GM21737 (cell line): ENCODE results near the gene PDE4D.
"Not testable (repeated sequence)": the region's sequence is repeated elsewhere in the genome, so short reads cannot be mapped to it uniquely, and the experiment has no call there.

Experiments
- ATAC-seq: cut with Tn5 transposase; IDR thresholded peaks from one replicate; pipeline ENCODE4 v1.9.1; 2021; ENCODE audit warnings: mild to moderate bottlenecking, moderate library complexity; ENCODE audit not compliant: unreplicated experiment

PDE4D gene

DNA sequence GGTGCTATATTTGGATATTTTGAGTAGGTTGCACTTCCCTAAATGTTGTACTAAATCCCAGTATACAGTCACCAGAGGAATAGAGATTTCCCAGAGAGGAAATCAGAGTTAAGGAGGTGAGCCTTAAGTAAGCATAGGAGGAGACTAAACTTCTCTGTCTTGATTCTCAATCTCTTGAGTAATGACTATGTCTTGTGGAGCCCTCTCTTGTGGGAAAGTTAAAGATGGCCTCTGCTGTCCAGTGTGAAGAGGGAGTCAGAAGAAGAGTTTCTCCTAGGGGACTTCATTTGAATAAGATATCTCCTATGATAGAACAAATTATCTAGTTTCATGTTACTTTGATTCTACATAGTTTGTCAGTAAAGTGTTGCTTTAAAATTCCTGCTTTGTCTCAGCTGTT, 502.5 kb downstream of the PDE4D start:
- no peak for ATAC-seq

DNA sequence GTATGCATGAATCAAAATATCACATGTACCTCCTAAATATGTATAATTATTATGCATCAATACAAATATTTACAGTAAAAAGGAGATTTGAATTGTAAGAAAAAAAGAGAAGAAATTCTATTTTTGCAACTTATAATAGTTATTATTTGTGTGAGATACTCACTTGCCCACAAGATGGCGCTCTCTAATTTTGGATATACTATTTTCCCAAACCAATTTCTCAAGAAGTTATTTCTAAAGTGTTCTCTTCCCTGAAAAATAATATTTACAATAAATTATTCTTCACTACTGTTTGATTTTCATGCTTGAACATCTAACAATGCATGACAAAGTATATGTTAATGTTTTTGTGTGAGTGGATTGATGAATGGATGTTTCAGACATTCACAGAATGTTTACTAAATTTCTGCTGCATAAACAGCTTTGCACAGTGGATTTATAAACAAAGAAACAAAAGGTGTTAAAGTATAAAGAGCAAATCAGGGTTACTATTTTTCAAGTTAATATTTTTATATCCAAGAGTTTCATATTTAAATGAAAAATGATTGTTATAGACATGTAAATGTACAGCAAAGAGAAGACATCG, 503.4 kb downstream of the PDE4D start:
- ATAC-seq = no peak

DNA sequence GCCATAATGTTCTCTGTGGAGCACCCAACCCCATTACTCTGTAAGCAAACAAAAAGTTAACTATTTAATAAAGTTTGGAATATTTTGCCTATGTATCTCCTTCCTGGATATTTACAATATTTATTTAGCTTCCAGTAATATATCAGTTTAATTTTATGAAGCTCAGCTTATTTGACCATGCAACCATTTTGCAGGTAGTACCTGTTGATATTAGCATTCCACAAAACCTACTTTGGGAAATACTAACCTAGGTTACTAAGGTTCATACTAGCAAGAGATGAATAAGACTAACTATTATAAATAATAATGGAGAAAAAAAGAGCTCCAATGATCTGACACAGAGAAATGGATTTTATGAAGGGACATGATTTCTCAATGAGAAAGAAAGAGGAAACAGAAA, 506.4 kb downstream of the PDE4D start:
- no peak for ATAC-seq

DNA sequence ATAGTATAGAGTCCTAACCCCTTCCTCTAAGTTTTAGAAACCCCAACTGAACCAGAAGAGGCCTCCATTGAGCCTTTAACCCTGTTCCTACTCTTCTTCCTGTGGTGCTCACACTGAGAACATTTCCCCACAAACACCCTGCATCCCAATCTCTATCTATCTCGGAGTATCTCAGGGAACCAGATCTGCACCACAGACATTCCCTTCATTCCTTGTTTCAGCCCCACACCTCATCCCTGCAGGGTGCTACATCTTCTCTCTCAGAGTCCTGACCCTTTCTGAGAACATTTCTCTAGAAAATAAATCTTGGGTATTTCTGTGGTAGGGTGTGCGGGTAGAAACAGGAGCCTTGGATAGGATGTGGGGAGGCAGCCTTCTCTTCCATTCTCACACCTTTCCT, 507.8 kb downstream of the PDE4D start:
- no peak for ATAC-seq

DNA sequence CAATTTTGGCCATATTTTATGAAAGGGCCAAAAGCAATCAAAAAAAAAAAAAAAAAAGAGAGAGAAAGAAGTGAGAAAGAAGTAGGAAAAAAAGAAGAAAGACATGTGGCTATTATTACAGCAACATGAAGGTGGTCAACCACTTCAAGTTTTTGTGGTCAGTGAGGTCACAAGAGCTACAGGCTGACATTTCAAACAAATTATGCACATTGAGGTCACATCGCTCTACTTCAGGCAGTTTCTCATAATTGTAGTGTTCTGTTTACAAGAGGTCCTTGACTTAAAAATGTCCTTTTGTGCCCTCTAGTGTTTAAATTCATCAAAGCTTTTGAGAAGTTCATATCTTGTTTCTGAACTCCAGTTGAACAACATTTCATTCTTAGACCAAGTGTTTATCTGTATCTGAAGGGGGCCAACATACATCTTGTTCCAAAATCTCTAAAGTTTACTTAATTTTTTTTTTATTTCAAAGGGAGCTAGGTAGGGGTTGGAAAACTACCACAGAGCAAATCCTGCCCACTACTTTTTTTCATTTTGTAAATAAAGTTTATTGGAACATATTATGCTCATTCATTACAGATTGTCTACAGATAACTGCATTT, 513.1 kb downstream of the PDE4D start:
- ATAC-seq = peak; percentile 96

DNA sequence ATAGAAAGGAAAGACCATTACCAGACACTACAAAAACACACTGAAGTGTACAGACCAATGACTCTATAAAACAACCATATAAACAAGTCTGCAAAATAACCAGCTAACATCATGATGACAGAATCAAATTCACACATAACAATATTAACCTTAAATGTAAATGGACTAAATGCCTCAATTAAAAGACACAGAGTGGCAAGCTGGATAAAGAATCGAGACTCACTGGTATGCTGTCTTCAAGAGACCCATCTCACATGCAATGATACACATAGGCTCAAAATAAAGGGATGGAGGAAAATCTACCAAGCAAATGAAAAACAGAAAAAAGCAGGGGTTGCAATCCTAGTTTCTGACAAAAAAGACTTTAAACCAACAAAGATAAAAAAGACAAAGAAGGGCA, 519.5 kb downstream of the PDE4D start:
- not testable (repeated sequence) for ATAC-seq

DNA sequence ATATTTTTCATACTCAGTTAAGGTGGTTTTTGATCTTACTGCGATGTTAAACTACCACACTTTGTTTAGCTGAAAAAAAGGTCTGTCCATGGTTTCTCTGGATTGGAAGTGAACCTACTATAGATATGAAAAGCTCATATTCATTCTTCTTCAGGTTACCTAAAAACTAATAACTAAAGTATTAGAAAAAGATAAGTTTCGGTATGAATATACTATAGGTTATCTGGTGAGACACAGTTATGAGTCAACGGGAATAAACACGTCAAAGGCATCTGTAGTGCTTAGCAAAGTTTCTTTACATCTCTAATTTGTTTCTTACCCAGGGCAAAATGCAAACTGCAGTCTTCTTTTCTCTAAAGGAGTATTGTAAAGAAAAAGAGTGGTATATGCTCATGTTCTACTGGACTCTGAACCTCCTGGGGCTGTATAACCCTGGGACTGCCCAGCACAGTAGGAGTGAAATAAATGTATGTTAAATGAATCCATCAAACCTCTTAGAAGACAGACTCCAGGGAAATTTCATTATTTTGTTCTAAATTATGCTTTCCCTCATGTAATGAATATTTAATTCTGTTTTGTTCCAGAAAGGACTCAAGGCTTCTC, 521.9 kb downstream of the PDE4D start:
- ATAC-seq = no peak

DNA sequence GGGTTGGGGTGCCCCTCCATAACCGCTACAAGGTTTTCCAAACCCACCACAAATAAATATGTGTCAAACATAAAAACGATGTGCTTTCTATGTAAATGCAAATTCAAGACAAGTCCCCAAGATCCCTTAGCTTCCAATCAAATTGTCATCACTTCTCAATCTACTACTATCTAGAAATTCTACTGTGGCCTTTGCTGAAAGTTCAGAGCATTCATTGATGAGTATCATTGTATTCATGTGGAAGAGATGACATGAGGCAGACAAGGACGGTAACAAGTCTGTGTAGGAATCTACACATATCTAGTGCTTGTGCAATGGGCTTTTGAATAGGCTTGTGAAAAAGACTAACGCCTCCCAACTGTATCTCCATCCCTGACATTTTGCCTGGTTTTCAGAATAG, 524.6 kb downstream of the PDE4D start:
- no peak for ATAC-seq

DNA sequence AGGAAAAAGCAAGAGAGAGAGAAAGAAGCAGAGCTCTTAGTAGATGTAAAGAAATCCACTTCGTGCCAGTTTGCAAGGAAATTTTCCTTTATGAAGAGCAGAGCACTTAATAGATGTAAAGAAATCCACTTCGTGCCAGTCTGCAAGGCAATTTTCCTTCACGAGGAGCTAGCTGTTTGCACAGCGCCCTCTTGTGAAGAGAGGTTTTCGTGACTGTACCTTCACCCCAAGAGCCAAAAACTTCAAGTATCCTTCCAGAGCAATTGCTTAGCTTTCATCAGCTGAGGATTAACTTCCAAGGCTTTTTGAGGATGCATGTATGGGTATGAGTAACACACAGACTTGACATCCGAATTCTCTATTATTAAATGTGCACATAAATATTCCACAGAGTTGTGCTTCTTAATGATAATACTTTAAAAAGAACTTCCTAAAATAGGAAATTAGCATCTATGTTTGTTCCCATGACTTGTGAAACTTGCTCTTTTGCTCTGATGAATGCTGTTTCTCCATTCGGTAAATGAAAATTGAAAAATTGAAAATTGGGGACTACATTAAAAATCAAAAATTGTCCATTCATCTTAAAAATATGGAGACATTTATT, 525.6 kb downstream of the PDE4D start:
- no peak for ATAC-seq

DNA sequence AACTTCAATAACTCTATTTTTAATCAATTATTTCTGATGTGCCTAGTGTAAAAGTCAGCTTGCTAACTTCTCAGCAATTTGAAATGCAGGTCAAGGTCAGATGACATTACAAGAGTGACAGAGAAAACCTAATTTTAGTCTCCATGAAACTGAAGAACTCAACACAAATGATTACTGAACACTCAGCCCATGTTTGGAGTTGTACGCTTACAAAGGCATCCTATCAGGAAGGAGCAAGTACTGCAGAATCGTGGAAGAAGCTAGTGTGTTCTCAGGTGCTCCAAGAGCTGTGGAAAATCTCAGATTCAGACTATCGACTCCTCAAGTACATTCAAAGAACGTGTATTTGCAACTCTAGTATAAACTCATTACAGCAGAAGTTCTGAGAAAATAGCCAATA, 526.7 kb downstream of the PDE4D start:
- ATAC-seq = no peak

DNA sequence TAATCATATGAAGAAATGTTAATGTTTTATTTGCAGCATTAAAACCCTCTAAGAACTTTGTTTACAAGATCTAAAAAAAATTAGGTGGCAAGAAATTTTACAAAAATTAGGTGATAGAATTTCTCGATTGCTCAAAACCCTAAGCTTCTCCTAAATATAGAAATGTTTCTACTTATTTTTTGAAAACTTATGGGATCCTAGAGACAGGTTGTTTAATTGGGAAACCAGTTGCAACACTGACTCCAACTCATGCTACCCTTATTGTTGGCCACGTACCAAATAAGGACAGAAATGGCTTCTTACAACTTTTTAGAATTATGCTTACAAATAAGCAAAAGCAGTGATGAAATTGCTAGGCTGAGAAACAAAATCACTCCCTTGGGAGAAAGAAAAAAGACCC, 531.1 kb downstream of the PDE4D start:
- ATAC-seq = no peak

DNA sequence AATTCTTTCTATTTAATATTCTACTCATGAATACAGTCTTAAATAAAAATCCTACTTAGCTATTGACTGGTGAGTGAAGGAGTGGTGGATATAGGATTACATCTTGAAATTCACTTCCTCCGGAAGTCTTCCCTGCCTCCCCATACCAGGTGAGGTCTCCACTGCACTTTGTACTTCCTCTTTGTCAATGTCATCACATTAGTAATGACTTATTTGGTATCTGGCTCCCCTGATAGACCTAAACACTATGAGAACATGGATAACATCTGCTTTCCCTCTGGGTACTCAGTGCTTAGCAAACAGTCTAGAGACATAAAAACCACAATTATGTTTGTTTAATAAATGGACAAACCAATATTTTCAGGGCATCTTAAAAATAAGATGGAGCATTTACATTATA, 532.1 kb downstream of the PDE4D start:
- no peak for ATAC-seq

DNA sequence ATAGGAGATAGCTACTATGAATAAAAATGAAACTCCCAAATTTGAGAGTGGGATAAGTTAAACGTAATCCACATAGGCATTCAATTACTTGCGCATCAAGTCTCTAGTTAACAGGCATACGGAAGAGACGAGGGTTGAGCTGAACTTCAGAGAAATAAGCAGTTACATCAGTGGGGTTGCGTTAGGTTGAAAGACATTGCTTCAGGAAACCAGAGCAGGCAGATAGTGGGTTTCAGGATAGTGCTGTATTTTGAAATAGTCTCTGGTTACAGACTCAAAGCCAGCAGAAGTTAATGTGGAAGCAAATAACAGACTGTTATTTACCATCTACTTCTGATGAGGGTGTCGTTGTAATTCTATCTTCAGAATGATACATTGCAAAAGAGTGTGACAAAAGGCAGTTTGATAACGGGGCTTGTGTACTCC, 533.4 kb downstream of the PDE4D start:
- ATAC-seq = no peak

DNA sequence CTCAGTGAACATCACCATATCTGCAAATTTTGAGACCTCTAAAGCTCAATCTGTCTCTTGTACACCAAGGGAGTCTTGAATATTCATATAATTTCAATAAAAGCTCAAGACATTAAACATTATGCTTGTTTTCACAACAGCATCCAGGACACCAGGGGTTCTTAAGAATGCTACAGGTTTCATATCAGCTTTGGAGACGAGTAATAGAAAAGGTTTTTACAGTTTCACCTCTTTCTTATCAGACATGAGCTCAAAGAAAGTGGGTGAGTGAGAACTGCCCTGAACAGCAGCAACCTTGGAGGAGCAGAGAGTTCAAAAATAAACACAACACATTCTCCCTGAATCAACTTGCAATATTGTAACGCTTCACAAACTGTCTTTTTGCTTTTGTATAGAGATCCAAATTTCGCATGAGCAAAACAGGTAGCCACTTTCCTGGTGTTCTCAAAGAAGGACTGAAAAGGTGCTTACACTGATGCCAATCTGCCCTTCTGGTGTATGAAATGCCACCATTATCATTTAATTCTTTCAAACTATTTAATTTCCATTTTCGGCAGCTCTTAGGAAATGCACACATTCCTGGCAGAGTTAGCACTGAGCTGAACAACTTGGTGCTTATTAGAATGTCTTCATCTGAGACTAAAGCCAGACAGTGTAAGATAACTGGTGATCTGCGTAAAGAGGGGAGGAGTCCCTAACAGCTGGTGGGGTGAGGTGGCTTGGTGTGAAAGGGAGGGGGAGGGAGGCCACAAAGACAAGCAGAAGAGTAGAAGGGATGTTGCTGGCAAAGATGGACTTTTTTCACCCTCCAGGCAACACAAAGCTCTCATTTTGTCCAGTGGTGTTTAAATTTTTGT, 535.3 kb downstream of the PDE4D start:
- no peak for ATAC-seq

DNA sequence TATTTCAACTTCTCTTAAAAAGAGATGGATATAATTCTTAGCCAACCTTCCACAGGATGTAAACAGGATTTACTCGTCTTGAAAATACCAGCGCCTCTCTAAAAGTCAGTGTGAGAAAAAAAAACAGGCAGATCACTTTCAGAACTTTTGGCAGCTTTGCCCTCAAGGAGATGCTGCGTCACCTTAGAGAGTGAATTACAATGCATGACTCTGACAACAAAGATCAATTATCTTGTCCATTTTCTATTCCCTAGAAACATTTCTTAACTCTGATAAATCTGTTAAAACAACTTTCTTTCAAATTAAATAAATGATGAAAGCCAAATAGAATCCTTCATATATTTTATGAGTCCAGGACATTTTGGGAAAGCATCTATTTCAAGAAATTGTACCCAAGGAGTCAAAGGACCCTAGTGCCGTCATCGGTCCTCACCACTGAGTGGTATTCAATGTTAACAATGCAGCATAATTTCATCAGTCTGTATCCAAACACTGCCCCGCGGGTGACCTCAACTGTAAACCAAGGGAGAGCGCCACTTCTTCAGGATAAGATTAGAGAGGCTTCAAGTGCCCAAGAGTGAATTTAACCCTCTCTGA, 536.0 kb downstream of the PDE4D start:
- ATAC-seq = no peak

DNA sequence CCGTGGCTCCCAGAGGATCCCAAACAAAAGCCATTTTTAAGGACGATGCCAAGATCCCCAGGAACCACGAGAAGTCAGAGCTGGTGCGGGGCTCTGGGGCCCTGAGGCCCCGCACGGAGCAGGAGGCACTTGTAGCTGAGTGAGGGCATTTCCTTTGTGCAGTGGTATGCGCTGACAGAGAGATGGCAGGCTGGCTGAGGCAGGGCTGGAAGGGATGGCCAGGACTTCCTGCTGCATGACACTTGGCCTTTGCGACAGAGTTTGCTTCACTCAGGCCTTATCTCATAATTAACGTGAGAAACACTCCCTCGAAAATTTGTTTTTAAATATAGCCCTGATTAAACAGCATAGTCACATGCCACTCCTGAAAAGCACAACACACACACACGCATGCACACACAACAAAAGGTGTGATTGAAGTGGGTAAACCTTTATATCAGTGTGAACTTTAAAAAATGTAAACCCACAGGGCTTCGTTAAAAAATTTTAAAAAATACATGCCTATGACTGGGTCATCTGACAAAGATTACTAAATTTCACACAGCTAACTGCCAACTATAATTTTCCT, 536.6 kb downstream of the PDE4D start:
- ATAC-seq = no peak

DNA sequence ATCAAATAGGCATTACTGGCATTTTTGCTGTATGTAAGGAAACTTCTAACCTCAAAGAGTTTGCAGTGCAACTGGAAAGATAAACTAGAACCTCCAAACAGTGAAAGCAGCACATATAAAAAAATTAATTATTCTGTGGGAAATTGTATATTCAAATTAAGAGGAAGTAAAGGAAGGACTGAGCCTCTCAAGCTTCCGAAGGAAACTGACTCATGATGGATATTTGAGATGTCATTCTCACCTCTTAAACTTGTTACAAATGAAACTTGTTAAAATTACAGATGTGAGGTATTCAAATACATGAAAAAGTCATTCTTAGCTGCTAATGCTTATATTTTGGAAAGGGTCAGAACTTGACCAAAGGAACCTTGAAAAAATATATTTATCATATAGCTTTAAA, 538.7 kb downstream of the PDE4D start:
- no peak for ATAC-seq

DNA sequence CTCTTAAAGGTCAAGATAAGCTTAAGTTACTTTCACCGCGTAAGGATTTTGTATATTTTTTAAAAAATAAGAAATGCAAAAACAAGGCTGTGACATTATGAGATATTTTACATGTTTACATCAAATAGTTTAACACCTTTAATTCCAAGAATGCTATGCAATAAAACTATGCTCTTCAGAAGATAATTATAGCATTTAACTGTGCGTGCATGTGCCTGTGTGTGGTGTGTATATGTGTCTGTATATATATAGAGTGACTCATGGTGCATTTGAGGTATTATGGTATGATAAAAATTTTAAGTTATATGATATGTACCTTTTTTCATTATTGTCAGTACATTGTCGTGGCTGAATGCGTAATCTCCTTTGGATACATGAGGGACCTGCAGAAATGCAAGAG, 539.3 kb downstream of the PDE4D start:
- ATAC-seq = no peak

DNA sequence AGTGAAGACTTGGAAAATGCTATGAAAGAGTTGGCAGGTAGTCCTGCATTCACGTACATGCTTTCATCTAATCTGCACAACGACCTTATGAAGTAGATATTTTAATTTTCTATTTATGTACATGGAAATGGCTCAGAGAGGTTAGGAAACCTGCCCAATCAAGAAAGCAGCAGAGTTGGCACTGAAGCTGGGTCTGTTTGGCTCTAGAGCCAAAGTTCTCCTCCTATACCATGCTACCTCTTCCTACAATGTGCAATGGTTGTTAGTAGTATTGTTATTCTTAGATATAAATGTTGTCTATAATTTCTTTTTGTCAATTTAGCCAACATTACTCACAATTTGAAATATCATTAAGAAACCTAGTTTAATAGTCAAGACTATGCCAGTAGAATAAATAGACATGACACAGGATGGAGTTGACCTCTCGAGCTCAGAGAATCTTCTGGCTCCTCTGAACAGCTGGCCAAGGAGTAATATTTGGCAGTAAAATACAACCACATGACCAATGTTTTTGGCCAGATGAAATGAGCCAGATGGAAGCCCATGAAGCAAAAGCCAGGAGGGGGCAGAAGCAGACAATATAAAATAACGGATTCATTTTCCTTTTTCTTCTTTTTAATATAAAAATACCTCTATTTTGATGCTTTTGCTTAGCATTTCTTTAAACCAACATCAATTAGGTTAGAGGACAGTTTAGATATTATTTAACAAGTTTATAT, 542.3 kb downstream of the PDE4D start:
- no peak for ATAC-seq

DNA sequence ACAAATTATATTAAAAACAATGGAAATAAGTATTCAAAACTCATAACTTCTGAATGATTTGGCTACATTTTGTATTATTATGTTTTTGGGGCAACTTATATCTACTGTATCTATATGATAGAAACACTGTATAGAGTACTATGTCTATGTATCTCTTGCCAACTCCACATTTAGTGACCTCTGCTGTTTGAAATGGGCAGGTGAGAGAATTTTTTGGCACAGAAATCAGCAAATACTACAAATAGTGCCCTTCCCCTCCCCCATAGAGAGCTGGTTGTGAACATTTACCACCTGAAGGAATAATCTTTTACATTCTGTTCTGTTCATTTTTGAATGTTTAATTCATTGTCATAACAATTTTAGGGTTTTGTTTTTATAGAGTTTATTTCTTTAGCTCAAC, 545.3 kb downstream of the PDE4D start:
- no peak for ATAC-seq
